ENCODE measurements around the gene CLPTM1. TPM values are rescaled to one million over a fixed set of nuclear protein-coding genes. Genes with fewer than 3 reads are reported as not detected.

The CLPTM1 gene
- total and polyA plus RNA-seq, 8 donors: 67.1 to 118 (median 71.5) TPM

DNA sequence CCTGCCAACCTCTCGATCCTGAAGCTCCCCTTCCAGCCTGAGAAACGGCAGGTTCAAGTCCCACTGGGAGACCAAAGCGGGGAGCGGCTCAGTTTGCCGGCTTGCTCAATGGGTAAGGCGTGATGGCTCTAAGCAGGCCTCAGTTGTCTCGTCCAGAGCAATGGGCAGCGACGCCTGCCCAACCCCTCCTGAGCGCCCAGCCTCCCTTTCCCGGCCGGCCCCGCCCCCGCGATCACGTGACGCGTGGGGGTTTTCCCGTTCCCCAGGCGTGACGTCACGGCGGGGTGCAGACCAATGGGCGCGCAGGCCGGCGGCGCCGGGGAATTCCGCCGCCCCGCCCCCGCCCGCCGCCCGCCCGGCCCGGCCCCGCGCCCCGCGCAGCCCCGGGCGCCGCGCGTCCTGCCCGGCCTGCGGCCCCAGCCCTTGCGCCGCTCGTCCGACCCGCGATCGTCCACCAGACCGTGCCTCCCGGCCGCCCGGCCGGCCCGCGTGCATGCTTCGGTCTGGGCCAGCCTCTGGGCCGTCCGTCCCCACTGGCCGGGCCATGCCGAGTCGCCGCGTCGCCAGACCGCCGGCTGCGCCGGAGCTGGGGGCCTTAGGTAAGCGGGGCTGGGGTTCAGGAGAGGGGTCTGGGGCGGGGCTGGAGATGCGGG is 46.0 kb downstream of the CLPTM1 start, which contains the start of gene RELB:
Gene RELB, plus strand, starts transcription at position 378 of the 653 bp plus-strand sequence. Its CDS starts 116 bp downstream, at position 494.
- peak; percentile 57 for ATAC-seq
- H3K4me1 ChIP-seq: peaks cover 5 to 15% of the 10 kb centered on the region in 2 donors
- intact Hi-C loops (cut with DNase I): no loop called here
- peak; percentile 80 to 96 (median 94) for DNase-seq
- H3K4me3 ChIP-seq: peak within 1 kb of the TSS; percentile 58 to 70
- H3K27me3 ChIP-seq: no peaks in the 10 kb centered on the region
- no peaks in the 10 kb centered on the region for H3K9me3 ChIP-seq
- TF ChIP-seq, protein P1, sequence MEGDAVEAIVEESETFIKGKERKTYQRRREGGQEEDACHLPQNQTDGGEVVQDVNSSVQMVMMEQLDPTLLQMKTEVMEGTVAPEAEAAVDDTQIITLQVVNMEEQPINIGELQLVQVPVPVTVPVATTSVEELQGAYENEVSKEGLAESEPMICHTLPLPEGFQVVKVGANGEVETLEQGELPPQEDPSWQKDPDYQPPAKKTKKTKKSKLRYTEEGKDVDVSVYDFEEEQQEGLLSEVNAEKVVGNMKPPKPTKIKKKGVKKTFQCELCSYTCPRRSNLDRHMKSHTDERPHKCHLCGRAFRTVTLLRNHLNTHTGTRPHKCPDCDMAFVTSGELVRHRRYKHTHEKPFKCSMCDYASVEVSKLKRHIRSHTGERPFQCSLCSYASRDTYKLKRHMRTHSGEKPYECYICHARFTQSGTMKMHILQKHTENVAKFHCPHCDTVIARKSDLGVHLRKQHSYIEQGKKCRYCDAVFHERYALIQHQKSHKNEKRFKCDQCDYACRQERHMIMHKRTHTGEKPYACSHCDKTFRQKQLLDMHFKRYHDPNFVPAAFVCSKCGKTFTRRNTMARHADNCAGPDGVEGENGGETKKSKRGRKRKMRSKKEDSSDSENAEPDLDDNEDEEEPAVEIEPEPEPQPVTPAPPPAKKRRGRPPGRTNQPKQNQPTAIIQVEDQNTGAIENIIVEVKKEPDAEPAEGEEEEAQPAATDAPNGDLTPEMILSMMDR (IDR thresholded peaks at IDR 0.05): no peak
- peak within 1 kb of the TSS; percentile 97 to 98 for H3K27ac ChIP-seq
- peaks cover 0 to 35% of the 10 kb centered on the region in 2 donors for H3K36me3 ChIP-seq

DNA sequence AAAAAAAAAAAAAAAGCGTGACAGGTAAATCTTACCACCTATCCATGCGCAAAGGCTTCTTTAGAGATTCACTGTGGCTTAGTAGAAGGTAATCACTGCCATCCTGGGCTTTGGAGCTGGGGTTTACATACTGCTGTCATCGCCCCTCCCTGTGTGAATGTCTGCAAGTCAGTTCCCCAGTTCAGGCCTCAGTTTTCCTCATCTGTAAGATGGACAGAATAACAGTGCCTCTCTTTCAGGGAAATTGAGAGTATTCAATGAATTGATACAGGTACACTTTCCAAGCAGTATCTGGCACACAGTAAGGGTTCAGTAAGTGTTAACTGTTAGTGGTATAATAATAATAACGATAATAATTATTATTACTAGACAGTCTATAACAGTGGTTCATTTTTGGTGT is 48.3 kb downstream of the CLPTM1 start:
- Histone ChIP-seq H3K27ac (no peak overlapping the region), H3K4me1 (peaks cover 5 to 15% of the 10 kb centered on the region in 2 donors), H3K4me3 (no peak overlapping the region), H3K9me3 (no peaks in the 10 kb centered on the region), H3K36me3 (peaks cover 0 to 56% of the 10 kb centered on the region in 2 donors), H3K27me3 (no peaks in the 10 kb centered on the region)
- no peak for ATAC-seq
- intact Hi-C loops (cut with DNase I): no loop called here
- DNase-seq: no peak
- TF ChIP-seq, protein P1 (IDR thresholded peaks at IDR 0.05): no peak

DNA sequence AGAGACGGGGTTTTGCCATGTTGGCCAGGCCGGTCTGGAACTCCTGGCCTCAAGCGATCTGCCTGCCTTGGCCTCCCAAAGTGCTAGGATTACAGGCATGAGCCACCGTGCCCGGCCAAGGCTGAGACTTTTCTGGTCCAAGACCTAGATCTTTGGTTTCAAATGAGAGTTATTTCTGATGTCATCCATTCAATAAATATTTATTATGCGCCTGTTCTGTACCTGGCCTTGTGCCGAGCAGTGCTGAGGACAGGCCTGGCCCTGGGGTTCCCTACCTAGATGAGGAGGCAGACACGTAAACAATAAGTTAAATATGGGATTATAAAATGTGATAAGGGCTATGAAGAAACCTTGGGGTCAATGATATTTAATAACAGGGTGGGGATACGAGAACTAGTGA is 50.6 kb downstream of the CLPTM1 start:
- TF ChIP-seq, protein P1 (IDR thresholded peaks at IDR 0.05): no peak
- no peaks in the 10 kb centered on the region for H3K9me3 ChIP-seq
- DNase-seq: no peak
- H3K4me3 ChIP-seq: no peak overlapping the region
- ATAC-seq: no peak
- H3K4me1 ChIP-seq: peaks cover 5 to 12% of the 10 kb centered on the region in 2 donors
- intact Hi-C loops (cut with DNase I): no loop called here
- H3K27me3 ChIP-seq: no peaks in the 10 kb centered on the region
- H3K36me3 ChIP-seq: peaks cover 0 to 80% of the 10 kb centered on the region in 2 donors
- no peak overlapping the region for H3K27ac ChIP-seq

DNA sequence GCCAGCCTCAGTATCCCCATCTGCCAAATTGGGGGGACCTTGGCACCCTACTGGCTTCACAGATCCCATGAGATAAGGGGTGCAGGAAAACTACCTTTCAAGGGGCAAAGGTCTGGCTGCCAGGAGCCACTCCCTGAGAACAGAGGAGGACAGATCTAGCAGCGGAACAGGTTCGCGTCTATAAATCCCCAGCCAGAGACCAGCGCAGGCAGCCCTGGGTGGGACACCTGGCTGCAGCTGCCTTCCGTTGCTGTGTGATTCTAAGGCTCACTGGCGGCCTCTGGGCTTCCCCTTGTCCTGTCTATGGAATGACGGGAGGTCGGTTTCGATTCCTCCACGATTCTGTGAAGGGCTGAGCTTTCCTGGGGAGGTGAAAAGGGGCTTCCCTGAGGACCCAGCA is 53.4 kb downstream of the CLPTM1 start:
- no peaks in the 10 kb centered on the region for H3K9me3 ChIP-seq
- TF ChIP-seq, protein P1 (IDR thresholded peaks at IDR 0.05): no peak
- no peaks in the 10 kb centered on the region for H3K4me1 ChIP-seq
- H3K36me3 ChIP-seq: peaks cover 0 to 96% of the 10 kb centered on the region in 2 donors
- H3K27ac ChIP-seq: no peak overlapping the region
- no peak for DNase-seq
- ATAC-seq: no peak
- intact Hi-C loops (cut with DNase I): no loop called here
- H3K27me3 ChIP-seq: no peaks in the 10 kb centered on the region
- H3K4me3 ChIP-seq: no peak overlapping the region

DNA sequence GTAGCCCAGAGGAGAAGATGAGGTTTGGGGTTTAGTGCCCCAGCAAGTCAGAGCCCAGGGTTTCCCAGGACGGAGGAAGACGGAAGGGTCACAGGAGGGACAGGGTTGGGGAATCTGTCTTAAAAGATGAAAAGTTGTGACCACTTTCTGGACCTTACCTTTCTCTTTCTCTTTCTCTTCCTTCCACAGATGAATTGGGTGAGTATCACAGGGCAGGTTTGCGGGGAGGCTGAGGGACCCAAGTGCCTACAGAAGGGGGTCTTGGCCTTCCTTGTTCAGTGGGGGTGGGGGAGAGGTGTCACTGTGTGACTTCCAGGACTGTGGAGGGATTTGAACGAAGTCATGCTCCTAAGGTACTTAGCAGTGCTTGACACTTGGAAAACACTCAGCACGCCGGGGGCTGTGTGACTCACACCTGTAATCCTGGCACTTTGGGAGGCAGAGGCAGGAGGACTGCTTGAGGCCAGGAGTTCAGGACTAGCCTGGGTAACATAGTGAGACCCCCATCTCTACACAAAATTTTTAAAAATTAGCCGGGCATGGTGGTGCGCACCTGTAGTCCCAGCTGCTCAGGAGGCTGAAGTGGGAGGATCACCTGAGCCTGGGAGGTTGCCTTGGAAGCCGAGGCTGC is 54.6 kb downstream of the CLPTM1 start:
- H3K27ac ChIP-seq: no peak overlapping the region
- no peaks in the 10 kb centered on the region for H3K27me3 ChIP-seq
- no peak overlapping the region for H3K4me3 ChIP-seq
- peaks cover 0 to 96% of the 10 kb centered on the region in 2 donors for H3K36me3 ChIP-seq
- DNase-seq: no peak
- no peaks in the 10 kb centered on the region for H3K4me1 ChIP-seq
- intact Hi-C loops (cut with DNase I): no loop called here
- H3K9me3 ChIP-seq: no peaks in the 10 kb centered on the region
- no peak for ATAC-seq
- TF ChIP-seq, protein P1 (IDR thresholded peaks at IDR 0.05): no peak

Measured in left lung (tissue), 10 donors.